GM21825 (cell line): ENCODE data around the gene NLN.
"Not testable (repeated sequence)": the region's sequence is repeated elsewhere in the genome, so short reads cannot be mapped to it uniquely, and the experiment has no call there.

Source experiments
- ATAC-seq: cut with Tn5 transposase; IDR thresholded peaks from one replicate; pipeline ENCODE4 v1.9.1; 2021; ENCODE audit warnings: mild to moderate bottlenecking, moderate library complexity; ENCODE audit not compliant: unreplicated experiment

NLN gene

DNA sequence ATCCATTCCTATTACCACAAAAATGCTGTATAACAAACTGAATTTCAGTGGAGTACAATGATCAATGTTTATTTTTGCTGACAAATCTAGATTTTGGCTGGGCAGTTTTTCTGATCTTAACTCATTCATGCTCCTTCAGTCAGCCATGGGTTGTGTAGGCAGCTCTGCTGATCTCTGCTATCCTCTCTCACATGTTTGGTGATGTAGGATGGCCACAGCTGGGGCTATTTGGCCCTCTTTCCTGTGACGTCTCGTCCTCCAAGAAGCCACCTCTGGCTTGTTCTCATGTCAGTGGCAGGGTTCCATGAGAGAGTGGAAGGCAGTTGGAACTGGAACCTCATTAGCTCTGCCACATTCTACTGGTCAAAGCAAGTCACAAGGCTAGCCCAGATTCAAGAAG is 8.9 kb downstream of the NLN start:
- no peak for ATAC-seq

DNA sequence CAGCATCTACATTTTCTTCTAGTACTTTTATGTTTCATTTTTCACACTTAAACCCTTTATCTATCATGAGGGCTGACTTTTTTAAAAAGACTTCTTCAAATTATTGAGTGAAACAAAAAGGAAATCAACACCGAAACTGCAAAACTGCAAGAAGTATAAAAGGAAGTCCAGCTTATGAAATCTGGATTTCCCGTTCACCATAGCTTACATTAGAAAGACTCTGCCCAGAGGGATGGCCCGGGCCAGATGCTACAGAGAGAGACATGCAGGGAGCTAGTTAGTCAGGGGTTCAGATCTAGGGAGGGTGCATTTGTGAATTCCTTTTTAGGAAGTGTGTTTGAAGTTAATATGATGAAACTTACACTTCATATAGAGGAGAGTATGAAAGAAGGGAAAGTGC is 10.0 kb downstream of the NLN start:
- ATAC-seq = not testable (repeated sequence)

DNA sequence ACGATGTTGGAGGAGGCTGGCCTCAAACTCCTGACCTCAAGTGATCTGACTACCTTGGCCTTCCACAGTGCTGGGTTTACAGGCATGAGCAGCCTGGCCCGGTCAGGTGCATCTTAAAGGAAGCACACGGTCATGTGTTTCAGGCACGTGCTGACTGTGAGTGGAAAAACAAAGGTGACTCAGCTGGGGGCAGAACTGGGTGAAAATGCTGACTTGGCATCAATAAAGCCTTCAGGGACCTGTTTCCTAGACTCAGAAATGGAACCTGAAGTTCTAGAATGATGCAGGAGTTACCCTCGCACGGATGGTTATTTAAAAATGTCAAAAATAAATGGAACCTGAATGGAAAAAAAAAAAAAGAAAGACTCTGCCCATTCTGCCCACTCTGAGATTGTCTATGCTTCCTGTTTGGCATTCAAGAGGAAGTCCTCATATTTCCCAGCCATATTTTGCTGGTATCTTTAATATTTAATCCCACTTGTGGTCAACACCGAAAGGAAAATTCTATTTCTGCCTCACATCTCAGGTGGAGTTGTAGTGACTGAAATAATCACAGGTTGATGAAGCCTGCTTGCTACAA is 12.3 kb downstream of the NLN start:
- ATAC-seq = not testable (repeated sequence)

DNA sequence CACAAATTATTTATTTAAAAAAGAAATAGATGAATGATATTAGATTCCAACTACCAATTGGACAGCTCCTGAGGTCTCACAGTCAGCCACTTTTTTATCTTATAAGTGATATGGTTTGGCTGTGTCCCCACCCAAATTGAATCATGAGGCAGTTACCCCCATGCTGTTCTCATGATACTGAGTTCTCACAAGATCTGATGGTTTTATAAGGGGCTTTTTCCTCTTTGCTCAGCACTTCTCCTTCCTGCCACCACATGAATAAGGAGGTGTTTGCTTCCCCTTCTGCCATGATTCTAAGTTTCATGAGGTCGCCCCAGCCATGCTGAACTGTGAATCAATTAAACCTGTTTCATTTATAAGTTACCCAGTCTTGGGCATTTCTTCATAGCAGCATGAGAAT is 12.9 kb downstream of the NLN start:
- ATAC-seq = no peak

DNA sequence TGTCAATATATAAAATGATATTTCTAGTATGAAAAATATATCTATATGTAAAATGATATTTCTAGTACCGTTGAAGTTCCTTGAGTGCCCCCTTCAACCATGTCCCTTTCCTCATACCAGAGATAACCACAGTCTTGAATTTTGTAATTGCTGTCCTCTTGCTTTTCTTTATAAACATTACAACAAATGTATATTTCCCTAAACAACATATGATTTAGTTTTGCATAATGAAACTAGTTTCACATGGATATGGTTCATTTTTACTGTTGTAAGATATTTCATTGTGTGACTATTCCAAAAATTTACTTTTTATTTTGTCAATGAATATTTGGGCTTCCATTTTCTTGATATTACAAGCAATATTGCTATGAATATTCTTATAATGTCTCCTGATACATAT is 14.0 kb downstream of the NLN start:
- no peak for ATAC-seq

DNA sequence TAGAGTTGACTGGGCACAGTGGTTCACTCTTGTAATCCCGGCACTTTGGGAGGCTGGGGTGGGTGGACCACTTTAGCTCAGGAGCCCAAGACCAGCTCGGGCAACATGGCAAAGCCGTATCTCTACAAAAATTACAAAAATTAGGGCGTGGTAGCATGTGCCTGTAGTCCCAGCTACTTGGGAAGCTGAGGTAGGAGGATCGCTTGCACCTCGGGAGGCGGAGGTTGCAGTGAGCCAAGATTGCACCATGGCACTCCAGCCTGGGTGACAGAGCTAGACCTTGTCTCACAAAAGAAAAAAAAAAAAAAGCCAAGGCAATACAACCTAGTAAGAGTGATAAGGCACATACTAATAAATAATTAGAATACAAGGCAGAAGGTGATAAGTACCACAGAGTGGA is 15.8 kb downstream of the NLN start:
- no peak for ATAC-seq

DNA sequence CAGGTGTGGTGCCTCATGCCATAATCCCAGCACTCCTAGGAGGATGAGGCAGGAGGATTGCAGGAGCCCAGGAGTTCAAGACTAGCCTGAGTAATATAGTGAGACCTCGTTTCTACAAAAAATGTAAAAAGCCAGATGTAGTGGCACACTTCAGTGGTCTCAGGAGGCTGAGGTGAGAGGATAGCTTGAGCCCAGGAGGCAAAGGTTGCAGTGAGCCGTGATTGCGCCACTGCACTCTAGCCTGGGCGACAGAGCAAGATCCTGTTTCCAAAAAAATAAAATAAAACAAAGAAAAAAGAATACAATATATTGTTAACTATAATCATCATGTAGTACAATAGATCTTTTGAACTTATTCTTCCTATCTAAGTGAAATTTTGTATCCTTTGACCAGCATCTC is 16.3 kb downstream of the NLN start:
- no peak for ATAC-seq

DNA sequence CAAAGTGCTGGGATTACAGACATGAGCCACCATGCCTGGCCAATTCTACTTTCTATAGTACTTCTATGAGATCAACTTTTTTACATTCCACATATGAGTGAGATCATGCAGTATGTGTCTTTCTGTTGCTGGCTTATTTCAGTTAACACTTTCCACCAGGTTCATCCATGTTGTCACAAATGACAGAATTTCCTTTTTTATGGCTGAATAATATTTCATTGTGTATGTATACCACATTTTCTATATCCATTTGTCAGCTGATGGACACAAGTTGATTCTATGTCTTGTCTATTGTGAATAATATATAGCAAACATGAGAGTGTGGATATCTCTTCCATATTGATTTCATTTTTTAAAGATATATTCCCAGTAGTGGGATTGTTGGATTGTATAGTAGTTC is 17.2 kb downstream of the NLN start:
- no peak for ATAC-seq

DNA sequence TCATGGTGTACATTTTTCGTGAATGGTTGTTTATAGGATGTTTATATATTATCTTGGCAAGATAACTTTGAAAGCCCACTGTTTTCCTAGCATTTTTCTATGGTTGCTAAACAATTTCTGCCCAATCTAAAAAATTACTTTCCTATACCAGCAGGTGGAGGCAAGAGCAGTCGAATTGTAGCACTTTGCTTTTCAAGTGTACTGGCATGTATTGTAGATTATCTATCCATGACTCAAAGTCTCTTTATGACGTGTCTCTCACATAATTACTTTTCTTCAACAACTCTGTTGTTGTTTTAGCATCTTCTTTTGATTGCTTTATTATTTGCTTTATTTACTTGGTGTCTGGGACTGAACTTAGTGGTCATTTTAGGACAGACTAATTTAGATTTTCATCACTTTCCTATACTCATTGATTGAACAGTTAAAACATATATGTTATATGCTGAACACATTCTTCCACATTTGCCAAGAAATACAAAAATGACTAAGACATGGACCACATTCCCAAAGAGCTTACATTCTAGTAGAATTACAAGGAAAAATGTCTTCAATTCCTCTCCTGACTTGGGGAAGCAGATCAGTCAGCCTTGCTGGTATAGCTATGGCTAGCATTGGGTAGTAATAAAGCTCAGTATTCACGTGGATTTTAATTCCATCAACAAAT is 20.7 kb downstream of the NLN start:
- ATAC-seq = peak; percentile 71

DNA sequence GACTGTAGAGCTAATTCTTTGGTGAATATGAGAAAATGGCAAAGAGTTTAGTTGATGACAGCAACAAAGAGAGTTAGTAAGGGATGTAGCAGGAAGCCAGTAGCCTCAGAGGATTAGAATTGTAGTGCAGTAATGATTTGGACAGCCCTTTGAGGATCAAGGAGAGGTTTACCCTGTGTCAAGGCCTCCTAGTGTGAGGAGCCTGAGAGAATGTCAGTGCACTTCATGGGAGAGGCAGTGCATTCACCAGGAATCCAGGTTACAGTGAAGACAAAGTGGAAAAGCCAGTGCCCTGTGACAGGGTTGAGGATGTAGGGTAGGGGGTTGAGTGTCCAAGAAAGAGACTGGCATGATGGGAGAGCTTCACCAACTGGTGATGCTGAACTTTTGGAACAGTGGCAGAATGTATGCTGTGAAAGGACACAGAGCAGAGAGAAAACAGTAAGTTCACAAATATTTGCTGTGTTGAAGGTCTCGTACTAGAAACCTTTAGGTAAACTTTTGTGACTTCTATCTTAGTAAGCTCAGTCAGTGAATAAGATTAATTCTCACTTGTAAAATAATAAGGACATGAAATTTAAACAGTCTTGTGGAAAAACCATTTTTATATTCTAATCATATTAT is 27.3 kb downstream of the NLN start:
- no peak for ATAC-seq

DNA sequence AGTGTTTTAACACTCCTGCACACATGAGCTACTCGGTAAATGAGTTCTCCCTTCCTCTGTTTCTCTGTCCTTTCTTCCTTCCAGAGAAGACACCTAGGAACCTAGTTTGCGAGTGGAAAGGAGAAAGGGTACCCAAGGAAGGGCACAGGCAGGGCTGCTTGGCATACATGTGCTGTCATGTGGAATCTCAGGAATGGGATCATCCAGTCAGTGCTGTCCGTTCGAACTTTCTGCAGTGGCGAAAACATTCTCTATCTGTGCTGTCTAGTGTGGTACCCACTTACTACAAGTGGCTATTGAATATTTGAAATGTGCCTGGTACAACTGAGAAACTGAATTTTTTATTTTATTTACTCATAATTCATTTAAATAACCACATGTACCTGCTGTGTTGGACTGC is 28.0 kb downstream of the NLN start:
- ATAC-seq = no peak

DNA sequence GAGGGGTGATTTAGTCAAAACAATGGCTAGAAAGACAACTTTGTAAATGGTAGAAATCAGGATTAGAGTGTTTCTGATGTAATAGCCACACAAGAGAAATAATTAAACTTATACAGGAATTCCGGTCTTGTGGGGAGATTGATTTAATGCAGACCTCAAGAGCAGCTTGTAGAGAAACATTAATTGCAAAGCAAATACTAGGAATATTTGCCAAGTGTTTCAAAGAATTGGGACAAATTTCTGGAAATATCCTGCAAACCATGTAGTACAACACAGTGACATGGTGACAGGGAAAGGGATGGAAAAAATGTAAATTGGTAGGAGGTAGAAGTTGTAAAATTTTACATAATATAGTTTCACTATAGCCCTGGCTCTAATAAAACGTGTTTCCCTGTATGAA is 28.9 kb downstream of the NLN start:
- no peak for ATAC-seq

DNA sequence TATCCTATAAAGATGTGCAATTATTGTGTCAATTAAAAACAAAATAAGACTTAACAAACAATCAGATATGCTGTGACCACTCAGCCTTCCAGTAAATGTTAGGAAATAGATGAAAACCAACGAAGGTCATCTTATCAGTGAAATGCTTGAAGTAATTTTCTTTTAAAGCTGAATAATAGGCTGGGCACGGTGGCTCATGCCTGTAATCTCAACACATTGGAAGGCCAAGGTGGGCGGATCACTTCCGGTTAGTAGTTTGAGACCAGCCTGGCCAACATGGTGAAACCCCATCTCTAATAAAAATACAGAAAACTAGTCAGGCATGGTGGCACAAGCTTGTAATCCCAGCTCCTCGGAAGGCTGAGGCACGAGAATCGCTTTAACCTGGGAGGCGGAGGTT is 31.2 kb downstream of the NLN start:
- ATAC-seq = no peak

DNA sequence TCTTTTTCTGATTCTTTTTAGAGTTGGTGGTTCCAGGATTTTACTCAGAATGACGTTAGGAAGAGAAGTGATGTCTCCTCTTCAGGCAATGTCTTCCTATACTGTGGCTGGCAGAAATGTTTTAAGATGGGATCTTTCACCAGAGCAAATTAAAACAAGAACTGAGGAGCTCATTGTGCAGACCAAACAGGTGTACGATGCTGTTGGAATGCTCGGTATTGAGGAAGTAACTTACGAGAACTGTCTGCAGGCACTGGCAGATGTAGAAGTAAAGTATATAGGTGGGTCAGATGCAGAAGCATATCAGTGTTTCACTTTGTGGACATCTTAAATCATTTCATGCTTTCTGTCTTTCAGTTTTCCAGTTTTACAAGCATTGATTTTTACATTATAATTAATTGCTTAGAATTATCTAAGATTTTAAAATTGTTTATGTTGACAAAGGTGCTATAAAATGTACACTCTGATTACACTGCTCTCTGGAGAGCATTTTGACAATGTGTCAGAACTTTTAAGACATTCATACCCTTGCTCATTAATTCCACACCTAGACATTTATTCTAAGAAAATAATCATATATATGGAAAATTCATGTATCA is 36.6 kb downstream of the NLN start:
- no peak for ATAC-seq

DNA sequence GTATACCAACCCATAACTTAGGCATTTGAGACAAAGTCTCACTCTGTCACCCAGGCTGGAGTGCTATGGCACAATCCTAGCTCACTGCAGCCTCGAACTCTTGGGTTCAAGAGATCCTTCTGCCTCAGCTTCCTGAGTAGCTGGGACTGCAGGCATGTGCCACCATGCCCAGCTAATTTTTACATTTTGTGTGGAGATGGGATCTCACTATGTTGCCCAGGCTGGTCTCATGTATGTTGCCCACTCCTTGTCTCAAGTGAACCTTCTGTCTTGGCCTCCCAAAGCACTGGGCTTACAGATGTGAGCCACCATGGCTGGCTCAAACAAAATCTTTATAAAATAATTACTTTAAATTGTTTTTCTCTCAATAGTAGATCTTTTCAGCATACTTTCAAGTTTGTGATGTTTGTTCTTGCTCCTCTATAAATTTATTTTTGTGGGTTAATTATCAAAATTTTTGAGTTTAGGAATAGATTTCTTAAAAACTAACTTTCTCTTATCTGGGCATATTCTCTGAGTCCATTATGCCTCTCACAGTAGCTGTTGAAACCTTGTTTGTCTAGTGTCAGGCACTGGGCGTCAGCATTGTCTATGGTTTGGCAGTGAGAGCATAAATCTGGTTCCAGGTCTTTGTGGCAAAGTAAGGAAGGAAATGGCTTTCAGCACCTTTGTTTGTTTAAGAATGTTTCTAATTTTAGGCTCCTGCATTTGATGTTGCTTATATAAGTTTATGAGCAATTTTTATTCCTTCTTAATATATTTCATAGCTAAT is 38.7 kb downstream of the NLN start:
- ATAC-seq = no peak

DNA sequence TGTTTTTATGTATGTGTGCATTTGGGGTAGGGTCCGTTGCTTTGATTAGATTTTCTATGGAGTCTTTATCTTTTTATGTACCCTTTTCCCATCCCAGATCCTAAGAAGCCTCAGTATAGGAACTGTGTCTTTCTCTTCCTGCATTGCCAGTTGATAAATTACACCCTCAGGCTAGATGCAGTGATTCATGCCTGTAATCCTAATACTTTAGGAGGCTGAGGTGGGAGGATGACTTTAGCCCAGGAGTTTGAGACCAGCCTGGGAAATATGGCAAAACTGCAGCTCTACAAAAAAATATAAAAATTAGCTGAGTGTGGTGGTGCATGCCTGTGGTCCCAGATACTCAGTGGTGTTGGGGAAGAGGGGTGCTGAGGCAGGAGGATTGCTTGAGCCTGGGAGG is 40.2 kb downstream of the NLN start:
- ATAC-seq = no peak

DNA sequence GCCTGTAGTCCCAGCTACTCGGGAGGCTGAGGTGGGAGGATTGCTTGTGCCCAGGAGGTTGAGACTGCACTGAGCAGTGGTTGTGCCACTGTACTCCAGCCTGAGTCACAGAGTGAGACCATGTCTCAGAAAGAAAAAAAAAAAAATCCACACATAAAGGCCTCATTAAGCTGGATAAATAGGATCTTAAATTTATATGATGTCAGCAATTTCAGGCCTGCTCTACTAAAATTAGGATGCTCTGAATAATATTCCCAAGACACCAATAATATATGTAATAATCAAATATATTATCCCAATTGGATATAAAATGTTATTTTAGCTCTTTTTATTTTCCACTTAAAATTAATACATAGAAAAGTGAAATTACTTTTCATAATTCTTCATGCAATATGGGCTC is 43.6 kb downstream of the NLN start:
- ATAC-seq = no peak

DNA sequence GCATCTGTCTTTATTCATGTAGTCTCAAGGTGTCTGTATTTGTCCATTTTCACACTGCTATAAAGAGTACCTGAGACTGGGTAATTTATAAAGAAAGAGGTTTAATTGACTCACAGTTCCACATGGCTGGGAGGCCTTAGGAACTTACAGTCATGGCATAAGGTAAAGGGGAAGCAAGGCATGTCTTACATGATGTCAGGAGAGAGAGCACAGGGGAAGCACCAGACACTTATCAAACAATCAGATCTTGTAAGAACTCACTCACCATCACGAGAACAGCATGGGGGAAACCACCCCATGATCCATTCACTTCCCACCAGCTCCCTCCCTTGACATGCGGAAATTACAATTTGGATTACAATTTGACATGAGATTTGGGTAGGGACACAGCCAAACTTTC is 44.2 kb downstream of the NLN start:
- no peak for ATAC-seq

DNA sequence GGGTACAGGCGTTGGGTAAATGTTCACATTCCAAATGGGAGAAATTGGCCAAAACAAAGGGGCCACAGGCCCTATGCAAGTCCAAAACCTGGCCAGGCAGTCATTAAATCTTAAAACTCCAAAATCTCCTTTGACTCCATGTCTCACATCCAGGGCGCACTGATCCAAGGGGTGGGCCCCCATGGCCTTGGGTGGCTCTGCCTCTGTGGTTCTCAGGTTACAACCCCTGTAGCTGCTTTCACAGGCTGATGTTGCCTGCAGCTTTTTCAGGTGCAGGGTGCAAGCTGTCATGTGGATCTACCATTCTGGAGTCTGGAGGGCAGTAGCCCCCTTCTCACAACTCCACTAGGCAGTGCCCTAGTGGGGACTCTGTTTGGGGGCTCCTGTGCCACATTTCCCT is 44.8 kb downstream of the NLN start:
- no peak for ATAC-seq

DNA sequence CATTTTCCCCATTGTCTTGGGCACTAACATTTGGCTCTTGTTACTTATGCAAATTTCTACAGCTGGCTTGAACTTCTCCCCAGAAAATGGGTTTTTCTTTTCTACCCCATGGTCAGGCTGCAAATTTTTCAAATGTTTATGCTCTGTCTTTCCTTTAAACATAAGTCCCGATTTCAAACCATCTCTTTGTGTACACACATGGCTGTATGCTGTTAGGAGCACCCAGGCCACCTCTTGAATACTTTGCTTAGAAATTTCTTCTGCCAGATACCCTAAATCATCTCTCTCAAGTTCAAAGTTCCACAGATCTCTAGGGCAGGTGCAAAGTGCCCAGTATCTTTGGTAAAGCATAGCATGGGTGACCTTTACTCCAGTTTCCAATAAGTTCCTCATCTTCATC is 45.6 kb downstream of the NLN start:
- ATAC-seq = no peak

DNA sequence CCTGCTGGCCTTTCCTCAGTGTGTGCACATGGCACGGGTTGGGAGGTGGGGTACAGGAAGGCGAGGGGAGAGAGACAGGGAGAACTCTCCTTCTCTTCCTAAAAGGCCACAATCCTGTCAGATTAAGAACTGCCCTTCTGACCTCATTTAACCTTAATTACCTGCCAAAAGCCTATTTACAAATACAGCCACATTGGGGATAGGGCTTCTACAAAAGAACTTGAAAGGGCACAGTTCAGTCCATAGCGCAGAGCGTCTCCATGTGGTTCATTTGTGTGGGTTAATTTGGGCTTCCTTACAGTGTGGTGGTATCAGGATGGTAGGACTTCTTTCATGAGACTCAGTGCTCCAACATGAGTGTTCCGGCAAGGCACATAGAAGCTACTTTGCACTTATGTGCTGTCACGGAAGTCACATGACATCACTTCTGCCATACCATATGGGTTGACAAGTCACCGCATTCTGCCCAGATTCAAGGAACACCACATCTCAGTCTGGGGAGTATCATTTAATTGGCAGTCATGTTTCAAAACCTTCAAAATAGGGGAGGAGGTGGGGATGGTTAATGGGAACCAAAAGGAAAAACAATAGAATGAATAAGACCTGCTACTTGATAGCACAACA is 46.8 kb downstream of the NLN start:
- ATAC-seq = no peak
